Transverse colon (tissue), 4 donors: ENCODE results near the gene ZNF558.

Experiments used
- CTCF ChIP-seq, 5 experiments: fragments of 200-600 bp in 3 of 5; fragments of 450-650 bp in 2 of 5; sonication (generic) in 3 of 5; IDR thresholded peaks; 1 replicate in 2 of 5; 2 replicates in 3 of 5; pipeline ENCODE4 v1.5.1; 2016 to 2017; ENCODE audit warnings: antibody characterized with exemption in 5 of 5, inconsistent platforms in 3 of 5, mild to moderate bottlenecking in 2 of 5, moderate library complexity in 1 of 5
- POLR2A ChIP-seq: fragments of 450-650 bp; IDR thresholded peaks from one replicate; pipeline ENCODE4 v1.6.1; 2016; ENCODE audit warnings: antibody characterized with exemption, mild to moderate bottlenecking, moderate library complexity
- POLR2AphosphoS5 ChIP-seq, 3 donors: sonication (generic); formaldehyde crosslinking; IDR thresholded peaks; one replicate each; pipeline ENCODE4 v1.6.1; 2016; ENCODE audit warnings: antibody characterized with exemption in 3 of 3

GRCh38 chr19:8814176-8814575 is 17.9 kb downstream of the ZNF558 start:
- TF ChIP-seq CTCF (IDR thresholded peaks at IDR 0.05) (no peak), POLR2A (no peak), POLR2AphosphoS5 (IDR thresholded peaks at IDR 0.05) (no peak)
